Measurements from ENCODE around the gene GARIN5B. TPM values are rescaled to one million over a fixed set of nuclear protein-coding genes. Genes with fewer than 3 reads are reported as not detected.

The GARIN5B gene
- total RNA-seq, 4 donors from 2014 or later: 0.18 TPM; not detected in 3

DNA sequence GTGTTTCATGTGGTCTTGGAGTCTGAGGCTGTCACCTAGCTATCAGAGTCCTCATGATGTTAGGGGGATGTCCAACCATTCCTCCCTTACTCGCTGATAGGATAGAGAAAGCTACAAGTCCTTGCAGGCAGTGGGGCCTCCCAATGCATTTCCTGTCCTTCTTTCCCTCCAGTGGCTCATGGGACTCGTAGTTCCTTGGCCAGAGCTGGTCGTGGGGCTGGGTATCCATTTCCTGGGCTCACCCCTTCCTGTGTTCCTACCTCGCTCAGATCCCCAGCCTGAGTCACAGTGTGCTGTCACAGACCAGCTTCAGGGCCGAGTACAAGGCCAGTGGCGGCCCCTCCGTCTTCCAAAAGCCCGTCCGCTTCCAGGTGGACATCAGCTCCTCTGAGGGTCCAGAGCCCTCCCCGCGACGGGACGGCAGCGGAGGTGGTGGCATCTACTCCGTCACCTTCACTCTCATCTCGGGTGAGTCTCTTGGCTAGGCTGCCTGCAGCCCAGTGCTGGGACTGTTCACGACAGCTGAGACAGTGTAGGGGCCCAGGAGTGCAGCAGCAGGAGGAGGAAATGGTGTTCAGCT lies 57.0 kb downstream of the GARIN5B start:
- no peaks in the 10 kb centered on the region for H3K27me3 ChIP-seq
- peaks cover 0 to 5% of the 10 kb centered on the region in 2 donors for H3K4me1 ChIP-seq
- H3K36me3 ChIP-seq: no peaks in the 10 kb centered on the region
- intact Hi-C loops (cut with DNase I; ENCODE audit: low total_unique reads): no loop called here
- no peak for DNase-seq
- no peak overlapping the region for H3K27ac ChIP-seq
- H3K9me3 ChIP-seq: no peaks in the 10 kb centered on the region
- TF ChIP-seq POLR2A (IDR thresholded peaks at IDR 0.05): no peak
- no peak for TF ChIP-seq CTCF (IDR thresholded peaks at IDR 0.05)
- H3K4me3 ChIP-seq: no peak overlapping the region

GRCh38 chr19:55305491-55305890 lies 57.6 kb downstream of the GARIN5B start:
- TF ChIP-seq CTCF (IDR thresholded peaks at IDR 0.05) (peak in 1 of 4 experiments; percentile 6), POLR2A (IDR thresholded peaks at IDR 0.05) (no peak)
- intact Hi-C loops (cut with DNase I; ENCODE audit: low total_unique reads): no loop called here
- Histone ChIP-seq H3K36me3 (no peaks in the 10 kb centered on the region), H3K9me3 (no peaks in the 10 kb centered on the region), H3K4me3 (no peak overlapping the region), H3K27ac (no peak overlapping the region), H3K27me3 (no peaks in the 10 kb centered on the region), H3K4me1 (peaks cover 0 to 5% of the 10 kb centered on the region in 2 donors)
- peak; percentile 31 to 46 for DNase-seq

DNA sequence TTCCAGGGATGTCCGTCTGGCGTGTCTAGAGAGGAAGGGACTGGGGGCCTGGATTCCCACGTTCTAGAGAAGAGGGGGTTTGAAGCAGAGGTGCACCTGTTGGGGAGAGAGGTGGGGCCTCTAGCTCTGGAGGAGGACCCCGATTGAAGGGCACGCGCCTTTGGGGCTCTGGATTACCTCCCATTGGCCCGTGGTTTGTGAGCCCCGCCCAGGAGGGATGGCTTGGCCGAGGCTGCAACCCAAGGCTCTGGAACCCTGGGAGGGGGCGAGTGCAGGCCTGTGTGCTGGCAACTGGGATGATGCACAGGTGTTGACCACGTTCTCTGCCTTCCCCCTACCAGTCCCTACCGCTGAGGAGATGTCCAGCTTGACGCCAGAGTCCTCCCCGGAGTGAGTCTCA lies 58.1 kb downstream of the GARIN5B start:
- Histone ChIP-seq H3K4me3 (no peak overlapping the region), H3K27ac (no peak overlapping the region), H3K9me3 (no peaks in the 10 kb centered on the region), H3K4me1 (peaks cover 0 to 5% of the 10 kb centered on the region in 2 donors), H3K27me3 (no peaks in the 10 kb centered on the region), H3K36me3 (no peaks in the 10 kb centered on the region)
- TF ChIP-seq POLR2A (IDR thresholded peaks at IDR 0.05): no peak
- no peak for TF ChIP-seq CTCF (IDR thresholded peaks at IDR 0.05)
- intact Hi-C loops (cut with DNase I; ENCODE audit: low total_unique reads): loop anchor here (5.0 kb wide), 1 partner anchor 77 kb away; the partner anchor contains the start of gene TMEM238
- no peak for DNase-seq

Other genes with a start within 250 kb of the GARIN5B start
- gene PPP1R12C, start 245.6 kb downstream of the GARIN5B start, total RNA-seq: 100 to 1,000 TPM in 2 of 4 donors, 10 to 100 TPM in 2; 43.5 to 288 (median 116) TPM
- gene TNNT1, start 214.1 kb downstream of the GARIN5B start, total RNA-seq: 1 to 10 TPM in 2 of 4 donors, not detected in 2; 2.5 to 9.3 TPM
- 1 to 10 TPM in 1 of 4 donors, under 1 TPM in 1, not detected in 2; 0.55 to 3.3 TPM for gene TNNI3, start 205.5 kb downstream of the GARIN5B start, total RNA-seq
- gene DNAAF3, start 196.6 kb downstream of the GARIN5B start, total RNA-seq: 1 to 10 TPM in 3 of 4 donors, not detected in 1; 3.1 to 4.4 (median 3.9) TPM
- gene SYT5, start 183.0 kb downstream of the GARIN5B start, total RNA-seq: under 1 TPM in 1 of 4 donors, not detected in 3; 0.35 TPM
- gene PTPRH, start 153.8 kb downstream of the GARIN5B start, total RNA-seq: 1 to 10 TPM in 2 of 4 donors, under 1 TPM in 1, not detected in 1; 0.29 to 3.8 (median 3.2) TPM
- 1 to 10 TPM in 3 of 4 donors, not detected in 1; 1.8 to 7.9 (median 2.4) TPM for gene TMEM86B, start 134.5 kb downstream of the GARIN5B start, total RNA-seq
- 10 to 100 TPM in 2 of 4 donors, 1 to 10 TPM in 2; 5.6 to 70.4 (median 16.3) TPM for gene PPP6R1, start 104.2 kb downstream of the GARIN5B start, total RNA-seq
- 10 to 100 TPM in 3 of 4 donors, 1 to 10 TPM in 1; 1.3 to 37.4 (median 25.6) TPM for gene HSPBP1, start 83.2 kb downstream of the GARIN5B start, total RNA-seq
- gene BRSK1, start 79.3 kb downstream of the GARIN5B start, total RNA-seq: 10 to 100 TPM in 2 of 4 donors, 1 to 10 TPM in 1, not detected in 1; 4.1 to 17.1 (median 12.0) TPM
- 1 to 10 TPM in 1 of 4 donors, not detected in 3; 2.6 TPM for gene TMEM150B, start 37.9 kb downstream of the GARIN5B start, total RNA-seq
- 10 to 100 TPM; 12.4 to 65.6 (median 15.9) TPM for gene KMT5C, start 23.4 kb downstream of the GARIN5B start, total RNA-seq
- 1 to 10 TPM in 1 of 4 donors, under 1 TPM in 1, not detected in 2; 0.14 to 4.6 TPM for gene COX6B2, start 8.5 kb downstream of the GARIN5B start, total RNA-seq
- gene IL11, start 7.2 kb upstream of the GARIN5B start, total RNA-seq: 1 to 10 TPM in 1 of 4 donors, not detected in 3; 1.6 TPM
- 1 to 10 TPM in 1 of 4 donors, not detected in 3; 1.1 TPM for gene TMEM190, start 13.6 kb upstream of the GARIN5B start, total RNA-seq
- 1 to 10 TPM in 1 of 4 donors, under 1 TPM in 1, not detected in 2; 0.83 to 2.3 TPM for gene TMEM238, start 21.0 kb upstream of the GARIN5B start, total RNA-seq
- 1,000 to 10,000 TPM in 1 of 4 donors, 100 to 1,000 TPM in 2, 10 to 100 TPM in 1; 20.7 to 1,084 (median 431) TPM for gene RPL28, start 22.7 kb upstream of the GARIN5B start, total RNA-seq
- 100 to 1,000 TPM in 1 of 4 donors, 10 to 100 TPM in 2, 1 to 10 TPM in 1; 3.2 to 141 (median 21.5) TPM for gene UBE2S, start 44.5 kb upstream of the GARIN5B start, total RNA-seq
- not detected for gene SHISA7, start 80.0 kb upstream of the GARIN5B start, total RNA-seq
- gene ISOC2, start 98.4 kb upstream of the GARIN5B start, total RNA-seq: 10 to 100 TPM in 3 of 4 donors, 1 to 10 TPM in 1; 1.2 to 78.6 (median 23.8) TPM
- not detected for gene C19orf85, start 101.5 kb upstream of the GARIN5B start, total RNA-seq
- 10 to 100 TPM in 2 of 4 donors, 1 to 10 TPM in 1, not detected in 1; 1.0 to 29.5 (median 11.9) TPM for gene ZNF628, start 113.4 kb upstream of the GARIN5B start, total RNA-seq
- 10 to 100 TPM; 16.8 to 44.3 (median 19.6) TPM for gene NAT14, start 121.9 kb upstream of the GARIN5B start, total RNA-seq
- 10 to 100 TPM in 3 of 4 donors, 1 to 10 TPM in 1; 5.0 to 50.8 (median 36.0) TPM for gene SSC5D, start 125.2 kb upstream of the GARIN5B start, total RNA-seq
- not detected for gene SBK2, start 173.9 kb upstream of the GARIN5B start, total RNA-seq
- gene SBK3, start 182.3 kb upstream of the GARIN5B start, total RNA-seq: under 1 TPM in 2 of 4 donors, not detected in 2; 0.34 to 0.35 TPM
- gene ZNF579, start 217.6 kb upstream of the GARIN5B start, total RNA-seq: 10 to 100 TPM in 1 of 4 donors, 1 to 10 TPM in 1, not detected in 2; 4.4 to 21.9 TPM
- gene FIZ1, start 236.3 kb upstream of the GARIN5B start, total RNA-seq: 10 to 100 TPM in 1 of 4 donors, 1 to 10 TPM in 1, under 1 TPM in 2; 0.26 to 19.3 (median 2.4) TPM
- 10 to 100 TPM in 3 of 4 donors, 1 to 10 TPM in 1; 5.4 to 20.4 (median 14.6) TPM for gene ZNF524, start 237.0 kb upstream of the GARIN5B start, total RNA-seq
- gene ZNF865, start 242.4 kb upstream of the GARIN5B start, total RNA-seq: 10 to 100 TPM in 1 of 4 donors, 1 to 10 TPM in 2, not detected in 1; 2.0 to 24.2 (median 3.2) TPM

All from uterus (tissue), 4 donors.